Measurements from ENCODE around the gene POMC. TPM values are rescaled to one million over a fixed set of nuclear protein-coding genes. Genes with fewer than 3 reads are reported as not detected.

The POMC gene
- total and polyA plus RNA-seq, 2 of the 8 experiments (the other 6 are each of a cell fraction or from before 2014, with no cell fraction given), result 1.7 to 4.7 TPM

DNA sequence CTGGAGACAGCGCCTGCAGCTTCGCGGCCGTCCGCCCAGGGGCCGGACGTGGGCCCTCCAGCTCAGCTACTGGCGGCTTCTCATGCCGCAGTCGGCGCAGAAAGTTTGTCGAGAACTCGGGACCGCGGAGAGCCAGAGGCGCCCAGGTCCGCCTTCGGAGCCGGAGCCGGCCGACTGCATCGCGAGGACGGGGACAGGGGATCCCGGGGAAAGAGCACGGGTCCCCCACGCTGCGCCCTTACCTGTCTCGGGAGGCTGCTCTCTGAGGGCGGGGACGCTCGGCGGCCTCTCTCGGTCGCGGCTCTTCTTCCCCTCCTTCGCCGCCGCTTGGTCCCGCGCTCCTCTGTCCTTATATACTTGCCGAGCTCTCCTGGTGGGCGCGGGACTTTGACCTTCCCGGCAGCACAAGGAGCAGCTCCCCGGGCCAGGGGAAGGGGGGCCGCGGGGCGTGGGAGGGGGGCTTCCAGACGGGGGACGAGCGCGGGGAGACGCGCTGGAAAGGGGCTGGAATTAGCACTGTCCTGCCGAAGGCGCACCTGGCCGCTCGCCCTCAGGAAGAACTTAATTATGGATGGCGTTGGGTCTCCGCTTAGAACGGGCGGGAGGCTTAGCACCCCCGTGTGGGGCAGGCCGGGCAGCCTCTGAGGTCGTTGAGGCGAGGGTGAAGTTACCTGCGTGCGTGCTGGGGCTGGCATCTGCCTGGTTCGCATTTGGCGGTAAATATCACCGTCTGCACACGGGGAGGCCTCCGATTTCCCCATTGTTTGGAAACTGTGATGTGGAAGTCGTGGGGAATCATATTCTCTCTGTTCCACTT, at the start of gene POMC (continued):
- TF ChIP-seq, protein P1, sequence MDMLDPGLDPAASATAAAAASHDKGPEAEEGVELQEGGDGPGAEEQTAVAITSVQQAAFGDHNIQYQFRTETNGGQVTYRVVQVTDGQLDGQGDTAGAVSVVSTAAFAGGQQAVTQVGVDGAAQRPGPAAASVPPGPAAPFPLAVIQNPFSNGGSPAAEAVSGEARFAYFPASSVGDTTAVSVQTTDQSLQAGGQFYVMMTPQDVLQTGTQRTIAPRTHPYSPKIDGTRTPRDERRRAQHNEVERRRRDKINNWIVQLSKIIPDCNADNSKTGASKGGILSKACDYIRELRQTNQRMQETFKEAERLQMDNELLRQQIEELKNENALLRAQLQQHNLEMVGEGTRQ (IDR thresholded peaks at IDR 0.05; ENCODE audit: low read length), result no peak
- TF ChIP-seq NRF1 (IDR thresholded peaks at IDR 0.05; ENCODE audit: low read depth, low read length) (no peak), FOSL1 (IDR thresholded peaks at IDR 0.05; ENCODE audit: insufficient read depth, low read depth, low read length) (no peak), RAD21 (IDR thresholded peaks at IDR 0.05 in 1 of 2, conservative IDR thresholded peaks at IDR 0.05 in 1 of 2; ENCODE audit: low read depth in 2 of 2, low read length in 2 of 2) (no peak), POU5F1 (IDR thresholded peaks at IDR 0.05; ENCODE audit: low read depth, low read length) (no peak), ASH2L (IDR thresholded peaks at IDR 0.05; ENCODE audit: low read length) (peak; percentile 69), TEAD4 (IDR thresholded peaks at IDR 0.05; ENCODE audit: low read depth, low read length) (peak; percentile 34; the same call in 1 of the 2 replicates), PHF8 (conservative IDR thresholded peaks at IDR 0.05; ENCODE audit: low read depth, low read length) (no peak), SRF (IDR thresholded peaks at IDR 0.05; ENCODE audit: low read depth, low read length) (no peak), TCF12 (IDR thresholded peaks at IDR 0.05; ENCODE audit: low read depth, low read length) (no peak), CREB1 (IDR thresholded peaks at IDR 0.05) (no peak)
